ENCODE measurements around the gene TBC1D20. TPM values are rescaled to one million over a fixed set of nuclear protein-coding genes. Genes with fewer than 3 reads are reported as not detected.

TBC1D20 gene
- total and polyA plus RNA-seq, 2 experiments from 2014 or later, result 31.0 to 51.4 TPM

- Histone ChIP-seq H3K4me2 (ENCODE audit: unreplicated experiment) (no peak overlapping the region), H3K4me1 (ENCODE audit: insufficient read depth) (peaks cover 16% of the 10 kb centered on the region), H3K27ac (no peak overlapping the region), H2AFZ (no peak overlapping the region), H3K9me3 (ENCODE audit: low read depth) (no peaks in the 10 kb centered on the region), H3F3A (ENCODE audit: insufficient read depth) (peaks cover 11% of the 10 kb centered on the region), H4K20me1 (ENCODE audit: insufficient read depth) (0 out of 2 replicates have a peak, but pooled peaks cover 5% of the 10 kb centered on the region), H3K9me2 (ENCODE audit: insufficient read depth) (no peaks in the 10 kb centered on the region), H3K4me3 (no peak overlapping the region), H3K79me2 (ENCODE audit: insufficient read depth) (peaks cover 82% of the 10 kb centered on the region), H3K36me3 (ENCODE audit: low read depth) (0 out of 2 replicates have a peak, but pooled peaks cover 4% of the 10 kb centered on the region), H3K9ac (no peak overlapping the region), H3K27me3 (replicated peaks; ENCODE audit: insufficient read depth) (no peaks in the 10 kb centered on the region)
- in situ Hi-C loops (cut with MboI), result no loop called here
- no peak for TF ChIP-seq EZH2 (IDR thresholded peaks at IDR 0.05; ENCODE audit: insufficient read depth, poor library complexity, severe bottlenecking)
- no peak for TF ChIP-seq EZH2phosphoT487 (IDR thresholded peaks at IDR 0.05; ENCODE audit: insufficient read depth, low read depth)
- DNase-seq, result no peak
- 94 to 99% methylated on average over 3 of the region's 3 CpGs for WGBS, 2 experiments (ENCODE audit: low coverage in 1 of 2, low lambda C conversion rate in 2 of 2, missing lambda C conversion rate in 2 of 2)
These were observed 50.3 kb downstream of the TBC1D20 start for GRCh38 chr20:412081-412480.

DNA sequence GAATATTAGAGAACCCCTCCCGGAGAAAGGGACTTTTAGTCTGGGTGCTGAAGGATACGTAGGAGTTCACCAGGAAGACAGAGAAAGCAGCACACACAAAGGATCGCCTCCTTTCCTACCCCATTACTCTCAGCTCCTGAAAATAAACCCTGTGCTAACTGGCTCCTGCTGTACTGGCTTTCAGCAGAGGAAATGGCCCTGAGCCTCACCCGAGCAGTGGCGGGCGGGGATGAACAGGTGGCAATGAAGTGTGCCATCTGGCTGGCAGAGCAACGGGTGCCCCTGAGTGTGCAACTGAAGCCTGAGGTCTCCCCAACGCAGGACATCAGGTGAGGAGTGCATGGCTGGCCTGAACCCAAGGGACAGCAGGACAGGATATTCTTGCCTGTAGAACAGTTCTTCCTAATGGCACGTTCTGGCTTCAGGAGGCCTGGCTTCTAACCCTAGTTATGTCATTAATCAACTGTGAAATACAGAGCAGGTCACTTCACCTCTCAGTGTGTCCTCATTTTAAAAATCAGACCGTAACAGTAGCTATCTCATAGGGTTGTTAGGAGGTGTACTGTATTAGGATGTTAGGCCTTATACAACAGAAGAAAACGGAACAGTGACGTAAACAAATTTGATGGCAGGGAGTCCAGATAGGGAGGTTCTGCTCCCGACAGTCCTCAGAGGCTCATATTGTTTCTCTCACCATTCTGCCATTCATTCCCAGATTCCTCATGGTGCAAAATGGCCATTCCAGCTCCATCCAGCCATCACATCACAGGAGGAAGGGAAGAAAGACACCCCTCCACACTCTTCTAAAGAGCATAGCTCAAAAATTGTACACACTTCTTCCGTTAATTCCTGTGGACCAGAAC lies 52.4 kb downstream of the TBC1D20 start:
- peak overlapping the region; percentile 100 for H3K4me3 ChIP-seq

DNA sequence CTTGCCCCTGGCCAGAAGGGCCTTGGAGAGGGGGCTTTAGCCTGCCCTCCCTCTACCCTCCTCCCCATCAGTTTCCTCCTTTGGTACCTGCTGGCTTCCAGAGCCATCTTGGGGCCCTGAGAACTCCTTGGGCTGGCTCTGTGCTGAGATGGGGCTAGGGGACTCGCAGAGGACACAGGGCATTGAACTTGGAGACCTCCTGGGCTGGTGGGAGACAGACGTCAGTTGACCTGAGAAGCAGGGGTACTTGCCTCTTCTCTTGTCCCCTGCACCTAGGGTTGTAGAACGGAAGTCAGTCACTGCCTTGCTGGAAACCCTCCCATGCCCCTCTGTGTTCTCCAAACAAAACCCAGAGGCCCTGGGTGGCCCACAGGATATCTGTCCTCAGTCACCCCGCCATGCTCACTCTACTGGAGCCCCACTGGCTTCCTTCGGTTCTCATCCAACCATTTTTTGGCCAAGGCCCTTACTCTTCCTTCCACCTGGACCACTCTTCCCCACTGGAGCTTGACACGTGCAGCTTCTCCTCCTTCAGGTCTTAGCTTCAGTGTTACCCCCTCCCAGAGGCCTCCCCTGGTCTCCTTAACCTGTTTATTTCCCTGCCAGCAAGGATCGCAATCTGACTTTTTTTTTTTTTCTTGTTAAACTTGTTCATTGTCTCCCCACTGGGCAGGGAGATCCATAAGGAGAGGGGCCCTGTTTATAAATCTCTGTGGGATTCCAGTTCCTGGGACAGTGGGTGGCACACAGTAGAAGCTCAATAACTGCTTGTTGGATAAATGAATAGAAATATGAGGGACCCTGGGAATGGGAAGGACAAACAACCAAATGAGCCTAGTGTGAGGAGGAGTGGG lies 53.3 kb downstream of the TBC1D20 start:
- no peaks in the 10 kb centered on the region for H3K9me3 ChIP-seq (ENCODE audit: low read depth)
- peaks cover 16% of the 10 kb centered on the region for H3F3A ChIP-seq (ENCODE audit: insufficient read depth)
- peak overlapping the region; percentile 83 for H3K27ac ChIP-seq
- in situ Hi-C loops (cut with MboI), result no loop called here
- no peaks in the 10 kb centered on the region for H3K27me3 ChIP-seq (replicated peaks; ENCODE audit: insufficient read depth)
- 0 out of 2 replicates have a peak, but pooled peaks cover 4% of the 10 kb centered on the region for H3K36me3 ChIP-seq (ENCODE audit: low read depth)
- 13 to 17% methylated on average over 7 of the region's 7 CpGs for WGBS, 2 experiments (ENCODE audit: low coverage in 1 of 2, low lambda C conversion rate in 2 of 2, missing lambda C conversion rate in 2 of 2)
- H4K20me1 ChIP-seq (ENCODE audit: insufficient read depth), result 0 out of 2 replicates have a peak, but pooled peaks cover 5% of the 10 kb centered on the region
- peak overlapping the region; percentile 92 for H3K4me2 ChIP-seq (ENCODE audit: unreplicated experiment)
- no peaks in the 10 kb centered on the region for H3K9me2 ChIP-seq (ENCODE audit: insufficient read depth)
- peaks cover 60% of the 10 kb centered on the region for H3K79me2 ChIP-seq (ENCODE audit: insufficient read depth)
- peaks cover 20% of the 10 kb centered on the region for H3K4me1 ChIP-seq (ENCODE audit: insufficient read depth)
- H3K4me3 ChIP-seq, result peak overlapping the region; percentile 100
- peak; percentile 38 for DNase-seq
- peak overlapping the region; percentile 97 for H3K9ac ChIP-seq
- peak overlapping the region; percentile 84 for H2AFZ ChIP-seq
- TF ChIP-seq EZH2phosphoT487 (IDR thresholded peaks at IDR 0.05; ENCODE audit: insufficient read depth, low read depth) (no peak), EZH2 (IDR thresholded peaks at IDR 0.05; ENCODE audit: insufficient read depth, poor library complexity, severe bottlenecking) (no peak)

More for the DNA sequence above, 52.4 kb downstream of the TBC1D20 start:
- Histone ChIP-seq H3K79me2 (ENCODE audit: insufficient read depth) (peaks cover 68% of the 10 kb centered on the region), H3F3A (ENCODE audit: insufficient read depth) (peaks cover 16% of the 10 kb centered on the region), H3K4me2 (ENCODE audit: unreplicated experiment) (peak overlapping the region; percentile 92), H2AFZ (no peak overlapping the region), H3K27me3 (replicated peaks; ENCODE audit: insufficient read depth) (no peaks in the 10 kb centered on the region), H4K20me1 (ENCODE audit: insufficient read depth) (0 out of 2 replicates have a peak, but pooled peaks cover 5% of the 10 kb centered on the region), H3K9me2 (ENCODE audit: insufficient read depth) (no peaks in the 10 kb centered on the region), H3K9me3 (ENCODE audit: low read depth) (no peaks in the 10 kb centered on the region), H3K4me1 (ENCODE audit: insufficient read depth) (peaks cover 20% of the 10 kb centered on the region), H3K36me3 (ENCODE audit: low read depth) (0 out of 2 replicates have a peak, but pooled peaks cover 4% of the 10 kb centered on the region), H3K27ac (no peak overlapping the region), H3K9ac (peak overlapping the region; percentile 97)
- in situ Hi-C loops (cut with MboI), result no loop called here
- WGBS, 2 experiments (ENCODE audit: low coverage in 1 of 2, low lambda C conversion rate in 2 of 2, missing lambda C conversion rate in 2 of 2), result 76 to 78% methylated on average over 14 of the region's 14 CpGs
- TF ChIP-seq EZH2phosphoT487 (IDR thresholded peaks at IDR 0.05; ENCODE audit: insufficient read depth, low read depth), result no peak
- no peak for TF ChIP-seq EZH2 (IDR thresholded peaks at IDR 0.05; ENCODE audit: insufficient read depth, poor library complexity, severe bottlenecking)
- DNase-seq, result no peak

Measured in GM23248 (cell line).